ENCODE results near the gene C4orf50.

C4orf50 gene

GRCh38 chr4:5933996-5934831, 84.0 kb downstream of the C4orf50 start:
- no peak for DNase-seq

DNA sequence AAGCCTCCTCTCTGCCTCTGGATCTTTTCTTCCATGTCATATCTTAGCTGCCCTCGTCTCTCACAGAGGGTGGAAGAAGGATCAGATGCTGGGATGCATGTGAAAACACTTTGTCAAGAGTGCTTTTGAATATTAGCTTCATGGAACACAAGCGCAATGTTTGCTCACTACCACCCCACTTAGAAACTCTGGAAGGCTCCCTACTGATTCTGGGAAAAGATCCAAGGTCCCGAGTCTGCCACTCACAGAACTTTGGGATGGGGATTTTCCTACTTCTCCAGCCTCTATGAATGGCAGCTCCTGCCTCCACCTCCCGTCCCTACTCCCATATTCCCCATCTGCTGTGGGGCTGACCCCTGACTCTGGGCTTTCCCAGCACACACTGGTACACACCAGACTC, 85.1 kb downstream of the C4orf50 start:
- DNase-seq = no peak

DNA sequence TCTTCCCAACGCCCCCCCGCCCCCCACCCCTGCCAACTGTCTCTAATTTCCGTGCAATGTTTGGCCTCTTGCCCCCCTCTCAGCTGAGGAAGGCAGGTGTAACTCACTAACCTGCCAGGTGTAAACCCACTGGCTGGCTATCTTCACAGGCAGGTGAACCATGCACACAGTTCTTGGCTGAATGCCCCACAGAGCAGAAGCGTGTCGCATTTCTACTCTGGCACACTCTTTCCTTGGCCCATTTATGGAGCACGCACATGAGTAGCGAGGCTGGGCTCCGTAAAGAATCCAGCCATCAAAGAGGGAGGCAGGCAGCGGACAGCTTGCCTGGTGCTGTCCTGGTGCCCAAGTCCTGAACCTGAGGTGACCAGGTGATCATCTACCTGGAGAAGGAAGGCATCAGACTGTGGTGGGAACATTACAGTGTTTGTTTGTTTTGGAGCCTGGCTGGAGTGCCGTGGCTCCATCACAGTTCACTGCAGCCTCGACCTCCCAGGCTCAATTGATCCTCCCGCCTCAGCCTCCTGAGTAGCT, 86.1 kb downstream of the C4orf50 start:
- DNase-seq = peak; percentile 95

GRCh38 chr4:5931526-5931925, 86.7 kb downstream of the C4orf50 start:
- DNase-seq = peak; percentile 79

- DNase-seq = peak; percentile 53
Measured at GRCh38 chr4:5930876-5931275, 87.4 kb downstream of the C4orf50 start.

GRCh38 chr4:5930456-5930855, 87.8 kb downstream of the C4orf50 start:
- DNase-seq = no peak

- DNase-seq = no peak
Measured at GRCh38 chr4:5928844-5929420, 89.3 kb downstream of the C4orf50 start.

- peak; percentile 97 for DNase-seq
Measured at GRCh38 chr4:5928274-5928673, 90.0 kb downstream of the C4orf50 start.

- DNase-seq = peak; percentile 80
Measured at GRCh38 chr4:5927747-5928146, 90.5 kb downstream of the C4orf50 start.

DNA sequence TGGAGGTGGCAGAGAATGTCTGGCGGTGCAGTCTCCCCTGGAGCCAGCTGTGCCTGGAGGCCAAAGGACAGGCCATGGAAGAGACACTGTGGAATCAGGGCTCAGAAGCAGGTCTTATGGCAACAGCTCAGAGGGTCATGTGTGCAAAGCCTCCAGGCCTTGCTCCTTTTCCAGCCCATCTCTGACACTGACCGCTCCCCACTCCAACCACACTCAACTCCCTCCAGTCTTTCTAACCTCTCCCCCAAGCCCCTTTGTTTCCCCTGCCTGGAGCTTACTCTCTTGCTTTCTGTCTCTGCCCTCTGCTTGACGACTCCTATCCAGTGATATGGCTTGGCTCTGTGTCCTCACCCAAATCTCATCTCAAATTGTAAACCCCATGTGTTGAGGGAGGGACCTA, 91.1 kb downstream of the C4orf50 start:
- peak; percentile 34 for DNase-seq

- DNase-seq = no peak
Measured at GRCh38 chr4:5926598-5926997, 91.6 kb downstream of the C4orf50 start.

- no peak for DNase-seq
Measured at GRCh38 chr4:5925419-5926200, 92.6 kb downstream of the C4orf50 start.

DNA sequence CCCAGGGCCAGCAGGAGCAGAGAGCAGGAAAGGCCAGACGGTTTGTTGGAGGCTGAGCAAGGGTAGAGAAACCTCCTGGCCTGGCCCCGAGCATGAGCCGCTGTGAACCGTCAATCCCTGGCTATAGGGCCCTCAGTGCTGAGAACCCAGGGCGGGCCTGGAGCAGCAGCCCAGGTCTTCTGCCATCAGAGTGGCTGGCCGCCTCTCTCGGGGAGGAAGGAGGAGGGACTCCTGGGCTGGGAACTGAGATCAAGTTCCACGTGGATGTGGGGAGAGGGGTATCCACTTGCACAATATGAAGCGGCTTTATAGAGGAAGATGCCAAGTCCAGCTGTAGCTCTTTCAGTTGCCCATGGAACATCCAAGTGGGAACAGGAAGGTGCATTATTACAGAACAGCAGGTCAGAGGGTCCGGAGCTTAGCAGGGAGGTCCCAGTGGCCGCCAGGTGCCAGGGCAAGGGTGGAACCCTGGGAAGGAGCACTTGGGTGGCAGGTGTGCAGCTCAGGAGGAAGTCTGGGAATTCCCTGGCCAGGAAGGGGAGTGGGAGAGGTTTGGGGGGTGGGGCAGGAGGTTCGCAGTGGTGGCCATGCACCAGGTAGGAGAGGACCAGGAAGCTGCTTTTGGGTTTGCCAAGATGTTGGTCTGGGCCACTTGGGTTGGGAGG, 93.6 kb downstream of the C4orf50 start:
- no peak for DNase-seq

GRCh38 chr4:5923376-5923775, 94.9 kb downstream of the C4orf50 start:
- DNase-seq = no peak

DNA sequence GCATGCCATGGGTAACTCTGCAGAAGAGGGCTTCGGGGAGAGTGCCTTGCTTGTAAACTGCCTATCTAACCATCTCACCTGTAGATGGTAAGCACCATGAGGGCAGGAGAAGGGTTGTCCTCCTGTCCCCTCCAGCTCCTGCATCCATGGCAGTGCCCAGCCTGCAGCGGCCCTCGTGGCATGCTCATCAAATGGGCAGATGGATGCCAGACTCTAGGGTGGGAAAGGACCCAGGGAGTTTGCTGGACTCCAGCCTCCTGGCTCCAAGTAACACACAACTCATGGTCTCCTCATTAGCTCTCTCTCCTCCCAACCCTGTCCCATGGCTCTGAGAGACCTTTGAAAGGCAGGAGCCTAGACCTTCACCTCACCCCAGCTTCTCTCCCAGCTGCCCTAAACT, 95.7 kb downstream of the C4orf50 start:
- no peak for DNase-seq

GRCh38 chr4:5921981-5922380, 96.2 kb downstream of the C4orf50 start:
- DNase-seq = no peak

- DNase-seq = no peak
Measured at GRCh38 chr4:5921101-5921980, 96.9 kb downstream of the C4orf50 start.

- DNase-seq = no peak
Measured at GRCh38 chr4:5919571-5919970, 98.7 kb downstream of the C4orf50 start.

DNA sequence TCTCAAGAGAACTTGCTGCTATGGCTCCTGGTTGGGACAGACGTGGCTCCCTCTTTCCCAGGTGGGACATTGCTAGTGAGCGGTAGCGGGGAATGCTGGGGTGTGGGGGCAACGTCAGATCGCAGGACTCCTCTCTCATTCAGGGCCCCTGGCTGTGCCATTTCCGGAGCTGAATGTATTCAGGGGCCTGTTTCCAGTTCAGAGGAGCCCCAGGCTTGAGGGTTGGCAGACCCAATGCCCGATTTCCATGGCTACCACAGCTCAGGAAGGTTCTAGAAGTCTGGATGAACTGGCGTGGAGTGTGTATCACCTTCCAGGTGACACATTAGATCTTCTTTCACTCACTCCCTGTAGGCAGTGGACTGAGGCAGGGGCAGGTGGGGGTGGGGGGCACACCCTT, 99.2 kb downstream of the C4orf50 start:
- DNase-seq = no peak

- no peak for DNase-seq
Measured at GRCh38 chr4:5918331-5918985, 99.8 kb downstream of the C4orf50 start.

GRCh38 chr4:5917672-5918071, 100.6 kb downstream of the C4orf50 start:
- no peak for DNase-seq

All from DMS53 (cell line).